HepG2 (cell line): ENCODE data around the gene RAB17. TPM values are rescaled to one million over a fixed set of nuclear protein-coding genes. Genes with fewer than 3 reads are reported as not detected.

Experiments
- ARID2 ChIP-seq: sonication (generic); formaldehyde crosslinking; IDR thresholded peaks from 2 replicates; pipeline ENCODE4 v1.8.1; 2022; ENCODE audit warnings: mild to moderate bottlenecking, missing genetic modification reagents, borderline replicate concordance
- ARID5B ChIP-seq: IDR thresholded peaks from 2 replicates; pipeline ENCODE4 v1.4.0; 2020; ENCODE audit warnings: mild to moderate bottlenecking, missing genetic modification reagents
- EP300 ChIP-seq, 3 experiments: sonication (generic) in 1 of 3; formaldehyde crosslinking in 1 of 3; IDR thresholded peaks; 2 replicates each; pipeline versions ENCODE4 v1.5.1 to v1.6.1; 2011 to 2020; ENCODE audit warnings: low read depth in 2 of 3, low read length in 2 of 3, borderline replicate concordance in 1 of 3, improper control_type of control experiment in 1 of 3, mild to moderate bottlenecking in 1 of 3, missing genetic modification reagents in 1 of 3, moderate library complexity in 1 of 3
- GTF3A ChIP-seq: sonication (generic); formaldehyde crosslinking; conservative IDR thresholded peaks from 2 replicates; pipeline ENCODE4 v1.4.0; 2020; ENCODE audit warnings: mild to moderate bottlenecking, missing genetic modification reagents
- GZF1 ChIP-seq: sonication (generic); formaldehyde crosslinking; IDR thresholded peaks from 2 replicates; pipeline ENCODE4 v1.5.1; 2020; ENCODE audit warnings: mild to moderate bottlenecking, missing genetic modification reagents
- HMGXB4 ChIP-seq, 2 experiments: sonication (generic) in 1 of 2; formaldehyde crosslinking in 1 of 2; IDR thresholded peaks; 2 replicates each; pipeline versions ENCODE4 v1.4.0 to v1.6.1; 2018 to 2020; ENCODE audit warnings: missing genetic modification reagents in 2 of 2, borderline replicate concordance in 1 of 2, low read depth in 1 of 2, mild to moderate bottlenecking in 1 of 2, missing biosample characterization in 1 of 2
- IRF9 ChIP-seq: sonication (generic); formaldehyde crosslinking; IDR thresholded peaks from 2 replicates; pipeline ENCODE4 v1.8.0; 2022; ENCODE audit warnings: missing genetic modification reagents, mild to moderate bottlenecking, borderline replicate concordance
- POLR2AphosphoS2 ChIP-seq: IDR thresholded peaks from 2 replicates; pipeline ENCODE4 v1.6.1; 2011; ENCODE audit warnings: low read depth, low read length, improper control_type of control experiment
- REL ChIP-seq: sonication (generic); formaldehyde crosslinking; conservative IDR thresholded peaks from 2 replicates; pipeline ENCODE4 v1.8.0; 2022; ENCODE audit warnings: mild to moderate bottlenecking, missing genetic modification reagents, moderate library complexity
- SATB2 ChIP-seq: sonication (generic); formaldehyde crosslinking; IDR thresholded peaks from 2 replicates; pipeline ENCODE4 v1.5.0; 2020; ENCODE audit warnings: missing genetic modification reagents
- ZBTB14 ChIP-seq: sonication (generic); formaldehyde crosslinking; IDR thresholded peaks from 2 replicates; pipeline ENCODE4 v1.4.0; 2020; ENCODE audit warnings: missing genetic modification reagents
- ZNF335 ChIP-seq: sonication (generic); formaldehyde crosslinking; IDR thresholded peaks from 2 replicates; pipeline ENCODE4 v1.4.0; 2020; ENCODE audit warnings: missing genetic modification reagents
- ZNF362 ChIP-seq: sonication (generic); formaldehyde crosslinking; IDR thresholded peaks from 2 replicates; pipeline ENCODE4 v1.4.0; 2020; ENCODE audit warnings: missing genetic modification reagents, mild to moderate bottlenecking, borderline replicate concordance
- ZNF597 ChIP-seq: sonication (generic); formaldehyde crosslinking; IDR thresholded peaks from 2 replicates; pipeline ENCODE4 v1.5.0; 2020; ENCODE audit warnings: missing genetic modification reagents
- ZNF614 ChIP-seq: IDR thresholded peaks from 2 replicates; pipeline ENCODE4 v1.6.1; 2018; ENCODE audit warnings: missing biosample characterization, missing genetic modification reagents, inconsistent platforms, borderline replicate concordance
- polyA plus RNA-seq, 8 experiments: library from polyadenylated mRNA; depleted of rRNA in 3 of 8; stranded (reverse) in 7 of 8; unstranded in 1 of 8; fragments of >200 nt; fragmentation: Illumina TruSeq in 4 of 8; extraction: Trizol in 4 of 8; gene quantifications; 2 replicates each; pipeline versions ENCODE4 v1.2.1 to v1.2.3, GENCODE V29; 2011 to 2016; ENCODE audit warnings: low read depth in 4 of 8, missing spikeins in 1 of 8, mixed read lengths in 1 of 8; ENCODE audit not compliant: insufficient read depth in 1 of 8
- total RNA-seq, 5 experiments: library from RNA; depleted of rRNA; stranded (reverse); fragments of >200 nt; fragmentation: Illumina TruSeq; extraction: Trizol; gene quantifications; 2 replicates each; pipeline ENCODE4 v1.2.3, GENCODE V29; 2016; ENCODE audit warnings: low read depth in 1 of 5

The RAB17 gene
- total and polyA plus RNA-seq, 2 of the 13 experiments (the other 11 are each of a cell fraction or from before 2014, with no cell fraction given) = 68.0 to 124 TPM

- no peak; the same call in 1 of the 2 replicates for TF ChIP-seq ZNF362 (CRISPR knock-in tag)
- no peak for TF ChIP-seq SATB2 (CRISPR knock-in tag)
- no peak for TF ChIP-seq POLR2AphosphoS2
- peak in 1 of 2 experiments; percentile 52; a peak in 2 of 4 replicates for TF ChIP-seq EP300 (IDR thresholded peaks at IDR 0.05; ENCODE audit: low read depth in 2 of 2, low read length in 2 of 2)
- no peak; the same call in 1 of the 2 replicates for TF ChIP-seq EP300 (CRISPR knock-in tag; IDR thresholded peaks at IDR 0.05; ENCODE audit: borderline replicate concordance)
- TF ChIP-seq ZNF335 (CRISPR knock-in tag) = no peak
- no peak for TF ChIP-seq IRF9 (CRISPR knock-in tag)
- no peak for TF ChIP-seq GTF3A (CRISPR knock-in tag)
- TF ChIP-seq GZF1 = no peak
- TF ChIP-seq REL = no peak
- no peak for TF ChIP-seq ZNF614 (CRISPR knock-in tag)
- TF ChIP-seq ZBTB14 (CRISPR knock-in tag) = no peak
- no peak; a peak in 1 of 4 replicates for TF ChIP-seq HMGXB4 (CRISPR knock-in tag; IDR thresholded peaks at IDR 0.05; ENCODE audit: borderline replicate concordance in 1 of 2, low read depth in 1 of 2)
- TF ChIP-seq ARID5B = peak; percentile 29
- no peak for TF ChIP-seq ARID2 (CRISPR knock-in tag)
- no peak for TF ChIP-seq ZNF597 (CRISPR knock-in tag)
These were observed 8.5 kb downstream of the RAB17 start (continued) for GRCh38 chr2:237581751-237582746.
